Measurements from ENCODE around the gene GLIS1. TPM values are rescaled to one million over a fixed set of nuclear protein-coding genes. Genes with fewer than 3 reads are reported as not detected.

The GLIS1 gene
- total and polyA plus RNA-seq, 10 of the 15 experiments (the other 5 are each of a cell fraction or from before 2014, with no cell fraction given): not detected

DNA sequence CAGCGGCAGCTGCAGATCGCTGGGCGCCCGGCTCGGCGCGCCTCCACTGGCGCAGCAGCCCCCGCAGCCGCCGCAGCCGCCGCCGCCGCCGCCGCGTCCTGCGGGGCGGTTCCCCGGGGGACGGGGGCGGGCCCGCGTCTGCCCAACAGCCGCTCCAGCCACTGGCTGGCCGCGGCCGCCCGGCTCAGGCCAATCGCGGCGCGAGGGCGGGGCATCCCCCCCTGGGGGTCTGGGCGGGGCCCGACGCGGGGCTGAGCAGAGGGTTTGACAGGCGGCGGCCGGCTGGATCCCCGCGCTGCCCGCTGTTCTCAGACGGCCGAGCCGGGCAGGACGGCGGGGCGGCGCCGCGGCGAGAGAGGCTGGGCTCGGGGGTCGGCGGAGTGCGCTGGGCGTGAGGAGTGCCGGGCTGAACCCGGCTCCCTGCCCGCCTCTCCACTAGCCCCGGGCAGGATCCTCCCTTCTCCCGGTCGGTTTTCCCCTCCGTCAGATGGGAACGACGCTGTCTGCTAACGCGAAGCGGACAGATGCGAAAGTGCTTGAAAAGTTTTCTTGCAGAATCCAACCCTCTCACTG lies at the start of gene GLIS1 (continued):
- TF ChIP-seq, protein P1, sequence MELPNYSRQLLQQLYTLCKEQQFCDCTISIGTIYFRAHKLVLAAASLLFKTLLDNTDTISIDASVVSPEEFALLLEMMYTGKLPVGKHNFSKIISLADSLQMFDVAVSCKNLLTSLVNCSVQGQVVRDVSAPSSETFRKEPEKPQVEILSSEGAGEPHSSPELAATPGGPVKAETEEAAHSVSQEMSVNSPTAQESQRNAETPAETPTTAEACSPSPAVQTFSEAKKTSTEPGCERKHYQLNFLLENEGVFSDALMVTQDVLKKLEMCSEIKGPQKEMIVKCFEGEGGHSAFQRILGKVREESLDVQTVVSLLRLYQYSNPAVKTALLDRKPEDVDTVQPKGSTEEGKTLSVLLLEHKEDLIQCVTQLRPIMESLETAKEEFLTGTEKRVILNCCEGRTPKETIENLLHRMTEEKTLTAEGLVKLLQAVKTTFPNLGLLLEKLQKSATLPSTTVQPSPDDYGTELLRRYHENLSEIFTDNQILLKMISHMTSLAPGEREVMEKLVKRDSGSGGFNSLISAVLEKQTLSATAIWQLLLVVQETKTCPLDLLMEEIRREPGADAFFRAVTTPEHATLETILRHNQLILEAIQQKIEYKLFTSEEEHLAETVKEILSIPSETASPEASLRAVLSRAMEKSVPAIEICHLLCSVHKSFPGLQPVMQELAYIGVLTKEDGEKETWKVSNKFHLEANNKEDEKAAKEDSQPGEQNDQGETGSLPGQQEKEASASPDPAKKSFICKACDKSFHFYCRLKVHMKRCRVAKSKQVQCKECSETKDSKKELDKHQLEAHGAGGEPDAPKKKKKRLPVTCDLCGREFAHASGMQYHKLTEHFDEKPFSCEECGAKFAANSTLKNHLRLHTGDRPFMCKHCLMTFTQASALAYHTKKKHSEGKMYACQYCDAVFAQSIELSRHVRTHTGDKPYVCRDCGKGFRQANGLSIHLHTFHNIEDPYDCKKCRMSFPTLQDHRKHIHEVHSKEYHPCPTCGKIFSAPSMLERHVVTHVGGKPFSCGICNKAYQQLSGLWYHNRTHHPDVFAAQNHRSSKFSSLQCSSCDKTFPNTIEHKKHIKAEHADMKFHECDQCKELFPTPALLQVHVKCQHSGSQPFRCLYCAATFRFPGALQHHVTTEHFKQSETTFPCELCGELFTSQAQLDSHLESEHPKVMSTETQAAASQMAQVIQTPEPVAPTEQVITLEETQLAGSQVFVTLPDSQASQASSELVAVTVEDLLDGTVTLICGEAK (IDR thresholded peaks at IDR 0.05; ENCODE audit: borderline replicate concordance): no peak
- no peak for TF ChIP-seq CHD4 (IDR thresholded peaks at IDR 0.05)
- TF ChIP-seq MTA2 (IDR thresholded peaks at IDR 0.05; ENCODE audit: low read depth): no peak
- no peak for TF ChIP-seq POLR2A (IDR thresholded peaks at IDR 0.05; ENCODE audit: low read depth, low read length)
- no peak for TF ChIP-seq MTA3 (IDR thresholded peaks at IDR 0.05; ENCODE audit: borderline replicate concordance, low read length)
- no peak for TF ChIP-seq USF2 (IDR thresholded peaks at IDR 0.05; ENCODE audit: borderline replicate concordance, low read depth, low read length)
- no peak for TF ChIP-seq ZBTB4 (CRISPR knock-in tag; IDR thresholded peaks at IDR 0.05)
- TF ChIP-seq USF1 (IDR thresholded peaks at IDR 0.05; ENCODE audit: borderline replicate concordance, extremely low read length, insufficient read depth, low read depth, low read length): no peak
- TF ChIP-seq KAT2A (conservative IDR thresholded peaks at IDR 0.05; ENCODE audit: control insufficient read depth, low read depth, low read length): no peak
- no peak for TF ChIP-seq RUNX3 (IDR thresholded peaks at IDR 0.05; ENCODE audit: low read length)
- no peak for TF ChIP-seq MEF2B (IDR thresholded peaks at IDR 0.05; ENCODE audit: partially characterized antibody, poor library complexity, severe bottlenecking)
- TF ChIP-seq ZNF24 (IDR thresholded peaks at IDR 0.05): no peak
- TF ChIP-seq BCL3 (IDR thresholded peaks at IDR 0.05; ENCODE audit: borderline replicate concordance, insufficient read depth, low read depth, low read length, poor library complexity, severe bottlenecking): no peak
- no peak for TF ChIP-seq KDM1A (IDR thresholded peaks at IDR 0.05; ENCODE audit: borderline replicate concordance)
- TF ChIP-seq PML (IDR thresholded peaks at IDR 0.05; ENCODE audit: low read length): no peak
- peak; percentile 94 for TF ChIP-seq PBX3 (IDR thresholded peaks at IDR 0.05; ENCODE audit: insufficient replicate concordance, low read depth, low read length)

Data from GM12878 (cell line).